B cell (primary cell): ENCODE measurements around the gene COL25A1.

Source experiments
- CTCF ChIP-seq: fragments of 200-600 bp; IDR thresholded peaks from one replicate; pipeline ENCODE4 v1.8.0; 2022; ENCODE audit warnings: antibody characterized with exemption, mild to moderate bottlenecking
- EZH2 ChIP-seq: IDR thresholded peaks from 2 replicates; pipeline ENCODE4 v1.6.1; 2012; ENCODE audit warnings: borderline replicate concordance, low read depth, mild to moderate bottlenecking, moderate library complexity, low read length; ENCODE audit not compliant: insufficient read depth, poor library complexity, severe bottlenecking

DNA sequence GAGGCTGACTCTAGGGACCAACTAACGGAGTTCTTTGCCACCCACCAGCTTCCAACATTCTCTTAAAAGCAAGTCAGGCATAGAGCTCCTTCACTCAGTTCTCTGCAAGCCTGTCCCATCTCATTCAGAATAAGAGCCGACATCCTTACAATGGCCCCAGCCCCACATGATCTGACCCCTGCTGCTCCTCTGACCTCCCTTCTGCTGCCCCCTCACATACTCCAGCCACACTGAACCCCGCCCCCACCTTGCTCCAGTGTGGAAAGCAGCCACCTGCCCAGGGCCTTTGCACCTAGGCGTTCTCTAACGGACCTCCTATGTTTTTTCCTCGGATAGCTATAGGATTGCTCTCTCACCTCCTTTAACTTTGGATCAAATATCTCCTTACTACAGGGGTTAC, 396.5 kb downstream of the COL25A1 start:
- TF ChIP-seq CTCF (no peak), EZH2 (no peak)
